HK-2 (cell line): ENCODE measurements around the gene HELZ.
"Not testable (repeated sequence)": the region's sequence is repeated elsewhere in the genome, so short reads cannot be mapped to it uniquely, and the experiment has no call there.

Experiments
- DNase-seq: peaks from one replicate; pipeline ENCODE4 v3.0.0-alpha.2; 2018; ENCODE audit not compliant: unreplicated experiment

The HELZ gene

DNA sequence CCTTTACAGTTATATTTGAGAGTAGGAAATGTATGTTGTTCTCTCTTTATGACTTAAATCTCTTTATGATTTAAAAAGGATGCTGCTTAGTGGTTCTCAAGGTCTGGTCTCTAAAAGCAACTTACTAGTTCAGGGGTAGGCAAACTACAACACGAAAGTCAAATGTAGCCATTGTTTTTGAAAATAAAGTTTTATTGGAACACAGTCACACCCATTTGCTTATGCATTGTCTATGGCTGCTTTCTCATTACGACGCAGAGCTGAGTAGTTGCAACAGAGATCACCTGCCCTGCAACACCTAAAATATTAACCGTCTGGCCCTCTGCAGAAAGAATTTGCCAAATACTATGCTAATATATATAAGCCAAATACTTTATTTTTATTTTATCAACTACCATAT, 58.2 kb downstream of the HELZ start:
- DNase-seq: no peak

DNA sequence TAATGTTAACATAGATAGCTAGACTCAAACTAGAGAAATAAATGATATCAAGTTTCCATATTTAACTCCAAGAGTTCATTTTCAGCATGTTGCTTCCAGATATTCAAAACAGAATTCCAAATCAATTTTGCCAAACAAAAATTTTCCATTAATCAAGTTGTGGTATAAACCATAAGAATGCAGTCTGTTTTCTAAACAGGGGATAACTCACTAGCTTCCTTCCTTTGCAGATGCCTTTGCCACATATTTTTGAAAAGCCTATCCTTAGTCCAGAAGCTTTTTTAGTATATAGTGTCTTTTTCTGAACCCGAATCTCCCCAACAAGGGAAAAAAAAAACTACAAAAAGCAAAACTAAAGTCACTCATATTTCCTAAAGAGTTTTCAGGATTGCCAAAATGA, 61.5 kb downstream of the HELZ start:
- DNase-seq: no peak

DNA sequence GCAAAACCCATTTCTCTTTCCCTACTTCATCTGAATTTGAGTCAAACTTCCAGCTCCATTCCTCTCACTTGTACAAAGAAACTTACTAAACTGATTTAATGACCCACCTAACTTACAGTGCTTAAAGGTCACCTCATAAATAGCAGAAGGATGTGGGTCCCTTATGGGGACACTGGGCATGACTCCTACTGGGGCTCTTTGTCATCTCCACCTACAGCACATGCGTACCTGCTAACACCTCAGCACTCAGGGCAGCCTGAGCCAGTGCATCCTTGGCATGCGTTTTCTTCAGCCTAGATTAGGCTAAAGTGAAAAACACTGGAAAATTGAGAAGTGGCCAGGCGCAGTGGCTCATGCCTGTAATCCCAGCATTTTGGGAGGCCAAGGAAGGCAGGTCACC, 63.2 kb downstream of the HELZ start:
- no peak for DNase-seq

DNA sequence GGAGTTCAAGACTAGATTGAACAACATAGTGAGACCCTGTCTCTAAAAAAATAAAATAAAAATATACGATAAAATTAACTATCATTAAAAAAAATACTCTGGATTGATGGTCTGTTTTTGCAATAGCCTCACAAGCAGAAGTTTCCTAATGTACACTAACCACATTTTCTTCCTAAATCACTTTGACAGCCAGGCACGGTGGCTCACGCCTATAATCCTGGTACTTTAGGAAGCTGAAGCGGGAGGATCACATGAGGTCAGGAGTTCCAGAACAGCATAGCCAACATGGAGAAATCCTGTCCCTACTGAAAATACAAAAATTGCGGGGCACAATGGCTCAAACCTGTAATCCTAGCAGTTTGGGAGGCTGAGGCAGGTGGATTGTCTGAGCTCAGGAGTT, 64.7 kb downstream of the HELZ start:
- no peak for DNase-seq

DNA sequence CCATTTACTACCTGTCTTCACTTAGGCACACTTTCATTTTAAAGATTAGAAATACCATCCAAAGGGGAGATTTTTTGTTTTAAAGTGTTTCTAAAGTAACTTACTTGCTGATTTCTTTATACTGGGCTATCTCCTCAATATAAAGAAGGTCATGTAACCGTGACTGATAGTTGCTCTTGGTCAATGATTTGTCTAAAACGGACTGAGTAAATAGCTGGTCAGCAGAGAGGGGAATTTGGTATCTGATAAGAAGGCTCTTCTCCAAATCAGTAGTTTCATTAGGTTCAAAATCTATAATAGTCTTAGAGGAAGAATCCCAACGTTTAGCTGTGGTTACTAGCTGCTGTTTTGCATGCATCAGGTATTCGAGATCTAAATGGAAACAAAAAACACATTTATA, 66.4 kb downstream of the HELZ start:
- no peak for DNase-seq

DNA sequence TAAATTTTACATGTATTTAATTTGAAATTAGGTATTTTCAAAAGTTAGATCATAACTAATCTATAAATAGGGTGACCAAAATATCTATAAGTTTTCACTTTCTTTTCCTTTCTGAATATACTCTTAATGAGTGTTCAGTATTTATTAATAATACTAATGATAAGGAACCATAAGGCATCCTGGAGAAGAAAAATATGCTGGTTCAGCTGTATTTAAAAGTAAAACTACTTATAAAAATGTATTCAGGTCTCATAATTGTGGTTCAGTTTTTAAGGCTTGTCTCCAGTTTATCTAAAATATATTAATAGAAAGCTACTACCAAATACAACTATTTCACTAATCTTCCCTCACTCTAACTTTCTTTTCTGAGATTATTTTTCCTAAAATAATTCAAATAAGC, 67.3 kb downstream of the HELZ start:
- DNase-seq: no peak

DNA sequence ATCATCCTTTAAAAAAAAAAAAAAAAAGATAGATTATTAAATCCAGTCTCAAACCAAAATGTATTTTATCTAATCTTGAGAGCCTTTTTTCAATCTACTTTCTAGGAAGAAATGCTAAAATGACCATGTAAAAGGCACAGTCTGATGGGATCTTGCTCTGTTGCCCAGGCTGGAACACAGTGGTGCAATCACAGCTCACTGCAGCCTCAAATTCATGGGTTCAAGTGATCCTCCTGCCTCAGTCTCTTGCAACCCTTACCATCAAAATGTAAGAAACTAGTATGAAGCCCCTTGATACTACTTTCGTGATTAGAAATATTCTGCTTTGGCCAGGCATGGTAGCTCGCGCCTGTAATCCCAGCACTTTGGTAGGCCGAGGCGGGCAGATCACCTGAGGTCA, 70.8 kb downstream of the HELZ start:
- DNase-seq: no peak

DNA sequence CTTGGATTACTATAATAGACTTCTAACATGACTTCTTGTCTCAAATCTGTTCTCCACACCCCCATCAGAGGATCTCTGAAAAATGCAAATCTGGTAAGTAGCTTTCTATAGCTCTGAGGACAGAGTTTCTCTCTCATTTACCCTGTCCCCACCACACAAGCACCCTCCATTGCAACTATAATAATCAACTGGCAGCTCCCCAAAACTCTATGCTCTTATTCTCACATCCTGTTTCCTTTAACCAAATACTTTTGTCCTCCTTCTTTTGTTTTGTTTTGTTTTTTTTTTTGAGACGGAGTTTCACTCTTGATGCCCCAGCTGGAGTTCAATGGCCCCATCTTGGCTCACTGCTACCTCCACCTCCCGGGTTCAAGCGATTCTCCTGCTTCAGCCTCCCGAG, 73.4 kb downstream of the HELZ start:
- DNase-seq: no peak

DNA sequence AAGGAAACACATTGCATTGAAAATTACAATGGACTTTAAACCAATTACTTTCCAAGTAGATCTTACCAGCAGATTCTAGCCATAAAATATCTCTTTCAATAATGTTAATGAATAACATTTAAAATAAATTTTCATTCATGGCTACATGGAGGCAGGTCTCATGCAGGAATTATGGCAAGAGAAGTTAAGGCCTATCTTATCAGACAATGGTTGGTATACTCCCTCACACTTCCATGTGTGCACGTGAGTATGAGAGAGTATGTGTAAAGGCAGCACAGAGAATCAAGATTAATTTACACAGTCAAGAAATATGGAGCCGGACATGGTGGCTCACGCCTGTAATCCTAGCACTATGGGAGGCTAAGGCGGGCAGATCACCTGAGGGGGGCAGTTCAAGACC, 76.5 kb downstream of the HELZ start:
- no peak for DNase-seq

DNA sequence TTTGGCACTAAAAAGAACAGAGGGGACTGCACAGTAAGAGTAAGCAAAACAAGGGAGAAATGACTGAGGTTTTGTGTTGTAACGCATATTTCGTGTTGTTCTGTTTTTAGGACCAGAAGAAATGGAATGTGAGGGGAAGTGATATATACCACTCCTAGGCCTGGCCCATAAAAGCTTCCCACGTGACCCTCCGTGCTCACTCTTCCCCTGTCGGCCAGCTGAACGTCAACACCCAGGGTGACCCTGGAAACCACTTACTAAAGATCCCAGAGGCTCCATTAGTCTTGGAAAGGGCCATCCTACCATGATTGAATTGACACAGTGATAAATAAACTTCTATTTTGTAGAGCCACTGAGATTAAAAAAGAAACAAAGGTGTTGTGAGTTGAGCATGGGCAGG, 79.8 kb downstream of the HELZ start:
- DNase-seq: no peak

DNA sequence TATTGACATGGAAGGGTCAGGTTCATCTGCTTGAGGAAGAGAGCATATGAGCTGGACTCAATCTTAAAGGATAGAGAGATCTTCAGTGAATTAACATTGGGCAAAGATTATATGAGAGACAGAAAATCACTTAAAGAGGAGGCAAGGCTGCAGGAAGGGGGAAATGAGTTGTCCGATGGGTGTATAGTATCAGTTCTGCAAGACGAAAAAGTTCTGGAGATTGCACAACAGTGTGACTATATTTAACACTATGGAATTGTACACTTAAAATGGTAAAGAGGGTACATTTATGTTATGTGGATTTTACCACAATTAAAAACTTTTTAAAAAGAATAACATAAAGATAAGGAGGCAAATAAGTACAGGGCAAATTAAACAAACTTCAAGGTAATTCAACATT, 80.7 kb downstream of the HELZ start:
- DNase-seq: no peak

DNA sequence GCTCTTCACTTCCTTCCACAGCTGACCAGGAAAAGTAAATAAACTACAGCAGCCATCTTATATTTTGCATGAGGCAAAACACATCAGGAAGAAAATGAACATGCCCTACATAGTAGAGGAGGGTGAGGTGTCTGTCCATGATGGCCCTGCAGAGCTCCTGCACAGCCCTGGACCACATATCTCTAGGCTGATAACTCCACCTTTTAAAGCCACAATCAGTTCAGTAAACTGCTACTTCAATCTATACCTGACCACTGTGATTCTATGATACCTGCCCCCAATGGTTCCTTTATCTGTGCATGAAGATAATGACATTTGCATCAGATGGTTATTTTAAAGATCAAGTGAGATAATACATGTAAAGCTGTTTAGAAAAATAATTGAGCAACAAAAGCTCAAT, 82.2 kb downstream of the HELZ start:
- no peak for DNase-seq

DNA sequence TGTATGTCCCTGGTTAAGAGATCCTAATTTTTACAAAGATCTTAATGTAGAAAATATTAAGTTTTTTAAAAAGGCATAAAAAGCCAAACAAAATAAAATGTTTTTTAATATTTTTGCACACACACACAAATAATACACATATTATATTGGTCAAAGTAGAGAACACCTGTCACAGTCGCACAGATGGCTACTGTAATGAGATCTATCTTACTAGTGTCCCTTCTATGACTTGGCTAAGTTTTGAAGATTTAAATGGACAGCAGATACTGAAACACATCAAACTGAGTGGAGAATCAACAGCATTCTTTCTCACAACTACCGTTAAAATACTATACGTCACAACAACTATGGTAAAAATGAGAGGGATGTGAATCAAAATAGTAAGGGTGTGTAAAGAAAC, 83.4 kb downstream of the HELZ start:
- DNase-seq: no peak

DNA sequence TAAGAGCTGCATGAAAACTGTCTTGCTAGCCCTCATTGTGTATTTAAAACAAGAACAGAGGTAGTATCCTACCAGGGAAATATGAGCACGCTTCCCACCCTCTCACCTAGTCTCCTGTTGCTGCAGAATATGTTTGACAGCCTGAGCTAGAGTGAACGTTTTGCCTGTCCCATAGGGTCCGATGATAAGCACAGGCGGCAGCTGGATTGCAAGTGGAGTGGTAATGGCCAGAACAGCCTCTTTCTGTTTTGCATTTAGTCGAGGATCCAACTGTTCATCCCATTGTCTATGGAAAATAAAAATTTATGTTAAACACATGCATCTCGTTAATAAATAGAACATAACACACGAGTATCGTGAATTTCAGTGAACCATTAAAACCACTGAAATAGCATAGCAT, 84.2 kb downstream of the HELZ start:
- no peak for DNase-seq

DNA sequence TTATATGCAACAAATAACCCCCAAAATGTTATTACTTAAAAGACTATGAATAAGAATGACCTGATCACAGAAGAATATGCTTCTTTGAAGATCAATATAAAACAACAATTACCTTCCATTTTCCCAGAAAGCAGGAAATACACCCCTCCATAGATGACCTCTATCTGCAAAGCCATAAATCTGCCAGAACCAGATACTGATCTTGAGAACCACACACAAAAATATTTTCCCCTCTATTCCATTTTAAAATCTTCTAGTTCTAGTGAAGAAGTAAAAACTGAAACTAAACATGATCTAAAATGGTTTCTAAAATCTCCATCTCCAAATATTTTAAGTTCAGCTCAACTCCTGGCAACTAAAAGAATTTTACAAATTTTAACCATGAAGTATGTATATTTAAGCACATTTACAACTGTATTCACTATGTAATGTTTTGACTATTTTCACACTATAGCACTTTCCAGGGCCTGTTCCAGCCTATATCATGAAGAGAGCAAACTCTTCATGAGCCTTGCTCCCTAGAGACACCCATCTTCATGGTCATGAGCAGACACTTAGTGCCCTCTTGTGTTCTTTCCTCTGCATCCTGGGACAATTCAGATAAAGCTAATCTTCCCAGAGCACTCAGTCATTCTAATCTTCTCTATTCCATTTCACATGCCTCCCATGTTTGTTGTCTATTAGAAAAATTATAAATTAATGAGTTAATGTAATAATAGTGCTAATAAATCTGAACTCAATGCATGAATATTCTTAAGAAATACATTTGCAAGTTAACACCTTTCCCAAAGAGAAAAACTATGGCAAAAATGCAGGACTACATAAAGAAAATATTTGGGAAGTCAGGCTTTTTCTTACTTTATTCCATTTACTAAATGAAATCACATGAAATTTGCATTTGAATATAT, 87.0 kb downstream of the HELZ start:
- no peak for DNase-seq

DNA sequence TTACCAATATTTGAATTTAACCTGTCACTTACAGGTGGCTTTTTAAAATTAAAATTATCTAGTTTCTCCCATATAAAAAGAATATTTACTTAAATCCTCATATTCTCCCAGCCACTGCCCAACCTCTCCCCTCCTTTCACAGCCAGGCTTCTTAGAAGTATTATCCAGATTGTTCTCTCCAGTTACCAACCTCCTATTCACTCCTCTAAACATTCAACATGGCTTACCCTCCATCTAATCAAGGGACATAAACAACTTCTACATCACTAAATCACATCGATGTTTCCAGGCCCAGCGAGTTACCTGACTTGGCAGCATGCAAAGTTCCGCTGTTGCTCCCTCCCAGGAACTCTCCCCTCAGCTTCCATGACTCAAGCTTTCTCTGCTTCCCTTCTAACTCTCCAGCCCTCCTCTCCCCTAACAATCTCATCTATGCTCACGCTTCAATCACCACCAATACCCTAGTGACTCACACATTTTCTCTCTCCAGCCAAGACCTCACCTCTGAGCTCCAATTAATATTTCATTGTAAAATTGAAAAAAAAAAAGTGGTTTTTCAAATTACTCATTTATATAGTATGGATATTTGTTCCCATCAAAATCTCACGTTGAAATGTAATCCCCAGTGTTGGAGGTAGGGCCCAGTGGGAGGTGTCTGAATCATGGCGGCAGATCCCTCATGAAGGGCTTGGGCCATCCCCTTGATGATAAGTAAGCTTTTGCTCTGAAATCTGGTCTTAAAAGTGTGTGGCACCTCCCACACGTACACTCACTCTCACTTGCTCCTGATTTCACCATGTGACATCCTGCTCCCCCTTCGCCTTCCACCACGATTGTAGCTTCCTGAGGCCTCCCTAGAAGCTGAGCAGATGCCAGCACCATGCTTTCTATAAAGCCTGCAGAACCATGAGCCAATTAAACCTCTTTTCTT, 88.5 kb downstream of the HELZ start:
- DNase-seq: peak; percentile 24

DNA sequence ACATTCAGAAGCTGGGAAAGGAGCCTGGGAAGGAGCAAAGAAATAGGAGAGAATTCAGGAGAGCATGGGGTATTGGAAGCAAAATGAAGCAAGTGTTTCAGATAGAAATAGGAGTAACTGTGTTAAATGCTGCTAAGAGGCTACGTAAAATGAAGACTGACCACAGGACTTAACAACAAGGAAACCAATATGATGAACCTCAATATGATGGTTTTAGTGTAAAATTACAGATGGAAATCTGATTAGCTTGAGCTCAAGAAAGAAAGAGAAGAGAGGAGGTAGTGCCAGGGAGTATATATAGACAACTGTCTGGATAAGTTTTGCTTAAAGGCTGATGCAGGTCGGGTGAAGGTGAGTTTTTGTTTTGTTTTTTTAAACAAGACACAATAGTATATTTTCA, 92.2 kb downstream of the HELZ start:
- DNase-seq: no peak

DNA sequence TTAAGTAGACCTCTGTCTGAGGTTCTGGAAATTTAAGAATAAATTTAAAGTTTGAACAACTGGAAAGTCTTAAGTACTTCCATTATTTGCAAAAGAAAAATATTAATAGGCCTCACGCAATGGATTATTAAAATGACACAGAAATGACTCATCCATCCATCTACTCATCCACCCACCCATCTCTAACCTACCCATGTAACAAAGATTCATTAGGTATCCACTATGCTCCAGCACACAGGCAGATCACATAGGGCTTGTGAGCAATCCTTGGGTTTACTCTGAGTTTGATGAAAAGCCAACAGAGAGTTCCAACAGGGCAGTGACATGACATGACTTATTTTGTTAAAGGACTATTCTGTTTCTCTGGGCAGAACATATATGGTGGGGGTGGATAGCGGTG, 93.3 kb downstream of the HELZ start:
- DNase-seq: no peak

DNA sequence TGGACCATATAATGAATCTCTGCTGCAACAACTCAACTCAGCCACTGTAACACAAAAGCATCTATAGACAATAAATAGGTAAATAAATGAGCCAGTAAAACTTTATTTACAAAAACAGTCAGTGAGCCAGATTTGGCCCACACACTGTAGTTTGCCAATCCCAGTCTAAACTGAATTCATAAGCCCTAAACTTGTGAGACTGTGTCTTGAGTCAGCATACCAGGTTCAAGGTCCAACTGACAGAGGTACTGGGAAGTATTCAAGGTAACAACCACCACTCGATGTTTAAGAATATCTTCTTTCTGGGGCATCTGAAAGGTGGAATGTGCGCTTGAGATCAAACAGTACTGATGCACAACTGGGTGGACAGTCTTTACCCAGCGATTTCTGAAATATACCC, 94.2 kb downstream of the HELZ start:
- no peak for DNase-seq

DNA sequence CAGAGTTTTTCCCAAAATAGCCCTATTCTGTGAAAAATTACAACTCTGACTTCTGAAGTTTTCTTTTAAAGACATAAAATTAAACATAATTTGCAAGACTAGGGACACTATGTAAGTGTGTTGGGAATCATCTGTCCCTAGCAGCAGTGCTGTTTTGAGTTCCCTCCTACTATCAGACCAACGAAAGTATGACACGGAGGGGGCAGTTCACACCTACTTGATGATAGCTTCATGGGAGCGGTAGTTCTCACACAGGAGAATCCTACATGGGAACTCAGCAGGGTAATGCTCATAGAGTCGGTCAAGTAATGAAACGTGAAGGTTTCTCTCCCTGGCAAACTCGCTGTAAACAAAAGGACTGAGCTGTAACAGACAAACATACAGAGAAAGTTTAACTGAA, 96.6 kb downstream of the HELZ start:
- DNase-seq: no peak

DNA sequence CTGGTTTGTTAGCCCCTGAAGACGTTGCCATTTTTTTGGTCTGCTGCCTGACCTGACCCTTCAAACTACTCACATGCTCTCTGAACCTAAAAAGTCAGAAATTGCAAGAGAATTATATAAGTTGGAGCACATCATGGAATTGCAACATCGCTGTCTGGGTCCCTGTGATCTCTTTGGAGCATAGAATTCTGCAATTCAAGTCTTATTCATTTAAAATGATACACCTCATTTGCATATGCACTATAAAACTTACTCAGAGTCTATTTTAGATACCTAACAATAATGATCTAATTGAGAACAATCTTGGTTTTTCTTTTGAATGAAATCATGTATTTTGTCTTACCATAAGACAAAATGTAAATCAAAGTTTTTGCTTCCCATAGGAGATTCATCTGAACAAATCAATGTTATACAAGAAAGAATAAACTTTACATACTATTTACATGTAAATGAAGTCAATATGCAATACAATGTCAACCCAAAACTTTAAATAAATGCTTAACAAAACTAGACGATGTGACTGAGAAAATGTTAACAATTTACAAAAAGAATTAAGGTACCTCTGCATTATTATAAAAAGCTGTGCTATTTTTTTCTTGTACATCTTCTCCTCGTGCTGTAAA, 99.7 kb downstream of the HELZ start:
- no peak for DNase-seq

DNA sequence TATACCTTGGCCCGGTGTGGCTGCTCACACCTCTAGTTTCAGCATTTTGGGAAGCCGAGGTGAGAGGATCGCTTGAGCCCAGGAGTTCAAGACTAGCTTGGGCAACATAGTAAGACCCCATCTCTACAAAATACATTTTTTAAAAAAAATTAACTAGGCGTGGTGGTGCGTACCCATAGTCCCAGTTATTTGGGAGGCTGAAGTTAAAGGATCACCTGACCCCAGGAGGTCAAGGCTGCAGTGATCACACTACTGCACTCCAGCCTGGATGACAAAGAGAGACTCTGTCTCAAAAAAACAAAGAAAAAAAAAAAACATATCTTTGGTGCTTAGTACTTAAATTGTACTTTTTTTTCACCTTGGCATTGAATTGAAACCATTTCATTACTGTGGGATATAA, 101.7 kb downstream of the HELZ start:
- DNase-seq: no peak

DNA sequence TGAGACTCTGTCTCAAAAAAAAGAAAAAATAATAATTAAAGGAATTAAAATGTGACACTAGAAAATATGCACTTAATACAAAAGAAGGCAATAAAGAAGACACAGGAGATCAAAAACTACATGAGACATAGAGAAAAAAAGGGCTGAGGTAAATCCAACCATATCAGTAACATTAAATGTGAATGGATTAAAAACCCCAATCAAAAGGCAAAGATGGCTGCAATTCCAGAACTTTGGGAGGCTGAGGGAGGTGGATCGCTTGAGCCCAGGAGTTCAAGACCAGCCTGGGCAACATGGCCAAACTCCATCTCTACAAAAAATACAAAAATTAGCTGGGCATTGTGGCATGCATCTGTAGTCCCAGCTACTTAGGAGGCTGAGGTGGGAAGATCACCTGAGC, 103.0 kb downstream of the HELZ start:
- DNase-seq: not testable (repeated sequence)
